ENCODE data around the gene ELMO1.

Gene ELMO1

GRCh38 chr7:36823353-36823752, 625.3 kb downstream of the ELMO1 start:
- TF ChIP-seq POLR2A (IDR thresholded peaks at IDR 0.05; ENCODE audit: extremely low read depth, insufficient read length) (no peak), MAX (IDR thresholded peaks at IDR 0.05; ENCODE audit: low read depth, low read length) (no peak), MYC (IDR thresholded peaks at IDR 0.05; ENCODE audit: low read depth, low read length) (no peak), CTCF (IDR thresholded peaks at IDR 0.05; ENCODE audit: low read depth, low read length) (no peak)
- H3K4me3 ChIP-seq (ENCODE audit: low read depth, low read length) = no peak overlapping the region
- no peak for DNase-seq (ENCODE audit: low read depth)

- TF ChIP-seq MAX (IDR thresholded peaks at IDR 0.05; ENCODE audit: low read depth, low read length) = no peak
- TF ChIP-seq CTCF (IDR thresholded peaks at IDR 0.05; ENCODE audit: low read depth, low read length) = no peak
- TF ChIP-seq POLR2A (IDR thresholded peaks at IDR 0.05; ENCODE audit: extremely low read depth, insufficient read length) = no peak
- TF ChIP-seq MYC (IDR thresholded peaks at IDR 0.05; ENCODE audit: low read depth, low read length) = no peak
- H3K4me3 ChIP-seq (ENCODE audit: low read depth, low read length) = no peak overlapping the region
- DNase-seq (ENCODE audit: low read depth) = no peak
These were observed 627.0 kb downstream of the ELMO1 start for GRCh38 chr7:36821617-36822016.

- H3K4me3 ChIP-seq (ENCODE audit: low read depth, low read length) = no peak overlapping the region
- DNase-seq (ENCODE audit: low read depth) = no peak
- TF ChIP-seq CTCF (IDR thresholded peaks at IDR 0.05; ENCODE audit: low read depth, low read length) (no peak), MAX (IDR thresholded peaks at IDR 0.05; ENCODE audit: low read depth, low read length) (no peak), POLR2A (IDR thresholded peaks at IDR 0.05; ENCODE audit: extremely low read depth, insufficient read length) (no peak)
These were observed 628.0 kb downstream of the ELMO1 start for GRCh38 chr7:36820527-36821170.

- H3K4me3 ChIP-seq (ENCODE audit: low read depth, low read length) = no peak overlapping the region
- TF ChIP-seq POLR2A (IDR thresholded peaks at IDR 0.05; ENCODE audit: extremely low read depth, insufficient read length) = no peak
- no peak for TF ChIP-seq MYC (IDR thresholded peaks at IDR 0.05; ENCODE audit: low read depth, low read length)
- TF ChIP-seq MAX (IDR thresholded peaks at IDR 0.05; ENCODE audit: low read depth, low read length) = no peak
- TF ChIP-seq CTCF (IDR thresholded peaks at IDR 0.05; ENCODE audit: low read depth, low read length) = no peak
- no peak for DNase-seq (ENCODE audit: low read depth)
These were observed 629.0 kb downstream of the ELMO1 start for GRCh38 chr7:36819639-36820038.

- TF ChIP-seq MAX (IDR thresholded peaks at IDR 0.05; ENCODE audit: low read depth, low read length) (no peak), POLR2A (IDR thresholded peaks at IDR 0.05; ENCODE audit: extremely low read depth, insufficient read length) (no peak), CTCF (IDR thresholded peaks at IDR 0.05; ENCODE audit: low read depth, low read length) (no peak), MYC (IDR thresholded peaks at IDR 0.05; ENCODE audit: low read depth, low read length) (no peak)
- no peak for DNase-seq (ENCODE audit: low read depth)
- H3K4me3 ChIP-seq (ENCODE audit: low read depth, low read length) = no peak overlapping the region
These were observed 634.4 kb downstream of the ELMO1 start for GRCh38 chr7:36814311-36814710.

All from NB4 (cell line).